ENCODE results near the gene SCD5. TPM values are rescaled to one million over a fixed set of nuclear protein-coding genes. Genes with fewer than 3 reads are reported as not detected.

The SCD5 gene
- total RNA-seq, 1 donor, result 1.0 TPM

DNA sequence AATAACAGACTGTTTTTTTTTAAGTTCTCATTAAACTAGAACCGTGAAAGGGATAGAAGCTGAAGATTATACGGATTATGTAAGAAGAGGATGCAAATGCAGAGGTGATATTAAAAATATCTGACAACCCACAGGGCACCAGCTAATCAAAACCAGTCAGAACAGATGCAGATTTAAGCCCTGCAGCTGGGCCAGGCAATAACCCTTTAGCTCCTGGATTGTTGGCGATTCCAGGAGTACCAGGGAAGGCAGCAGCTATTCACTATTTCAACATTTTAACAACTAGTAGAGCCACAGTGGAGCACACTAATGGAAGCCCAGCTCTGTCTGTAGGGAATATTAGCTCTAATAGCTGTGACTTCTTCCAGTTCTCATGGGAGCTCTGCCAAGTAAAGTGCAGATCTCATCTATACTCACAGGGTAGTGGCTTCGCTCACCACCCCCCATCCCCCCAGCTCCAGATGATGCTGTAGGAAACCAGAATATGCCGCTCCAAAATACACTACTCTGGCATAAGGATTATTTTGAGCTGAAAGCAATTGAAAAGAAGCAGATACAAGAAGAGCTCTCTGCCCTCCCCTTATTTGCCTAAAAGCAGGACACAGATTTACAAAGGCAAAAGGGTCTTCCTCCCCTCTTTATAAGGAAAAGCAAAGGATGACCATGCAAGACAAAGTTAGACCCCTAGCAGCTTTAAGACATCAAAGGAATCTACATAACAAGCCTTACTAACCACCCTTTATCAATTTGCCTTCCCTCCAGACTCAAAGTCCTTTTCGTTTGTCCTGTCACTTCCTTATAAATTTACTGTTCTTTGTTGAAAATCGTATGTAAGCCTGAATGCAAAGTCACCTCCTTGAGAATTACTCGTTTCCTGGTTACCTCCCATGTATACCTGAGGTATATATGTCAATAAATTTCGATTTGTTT, 13.7 kb downstream of the SCD5 start:
- no peak overlapping the region for H3K4me3 ChIP-seq (ENCODE audit: low read length)
- no peaks in the 10 kb centered on the region for H3K9me3 ChIP-seq (ENCODE audit: low read depth, low read length)
- no peaks in the 10 kb centered on the region for H3K27me3 ChIP-seq (ENCODE audit: insufficient read depth, low read length)
- H3K4me1 ChIP-seq (ENCODE audit: insufficient read depth, low read length), result peaks cover 4% of the 10 kb centered on the region

DNA sequence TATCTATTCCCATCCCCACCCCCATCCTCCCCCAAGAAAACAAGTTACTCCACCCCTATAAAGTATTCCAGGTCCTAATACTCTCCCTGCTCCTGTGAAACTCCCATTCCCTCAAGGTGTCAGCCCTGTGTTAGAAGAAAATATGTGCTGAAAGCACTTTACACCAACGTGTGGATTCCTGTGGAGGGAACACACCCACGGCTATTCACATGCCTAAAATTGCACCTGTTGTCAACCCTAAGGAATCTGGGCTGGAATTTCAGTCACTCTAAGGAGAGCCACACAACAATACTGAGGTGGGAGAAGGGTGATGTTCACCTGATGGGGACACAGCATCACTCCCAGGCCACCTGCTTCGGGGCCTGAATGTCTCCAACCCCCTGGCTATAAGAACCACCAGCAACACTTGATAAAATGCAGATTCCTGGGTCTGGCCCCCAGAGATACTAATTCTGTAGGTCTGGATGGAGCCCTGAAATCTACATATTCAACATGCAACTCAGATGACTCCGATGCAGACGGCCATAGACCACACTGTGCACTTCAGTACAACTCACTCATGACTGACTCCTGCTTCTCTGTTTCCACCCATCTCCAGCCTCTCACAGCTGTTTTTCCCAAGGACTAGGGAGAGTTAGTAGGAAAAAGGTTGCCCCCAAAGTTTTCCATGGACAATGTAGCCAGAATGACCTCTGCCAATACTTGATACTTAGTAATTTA, 15.8 kb downstream of the SCD5 start:
- Histone ChIP-seq H3K9me3 (ENCODE audit: low read depth, low read length) (no peaks in the 10 kb centered on the region), H3K4me3 (ENCODE audit: low read length) (no peak overlapping the region), H3K27me3 (ENCODE audit: insufficient read depth, low read length) (no peaks in the 10 kb centered on the region), H3K4me1 (ENCODE audit: insufficient read depth, low read length) (peaks cover 4% of the 10 kb centered on the region)

DNA sequence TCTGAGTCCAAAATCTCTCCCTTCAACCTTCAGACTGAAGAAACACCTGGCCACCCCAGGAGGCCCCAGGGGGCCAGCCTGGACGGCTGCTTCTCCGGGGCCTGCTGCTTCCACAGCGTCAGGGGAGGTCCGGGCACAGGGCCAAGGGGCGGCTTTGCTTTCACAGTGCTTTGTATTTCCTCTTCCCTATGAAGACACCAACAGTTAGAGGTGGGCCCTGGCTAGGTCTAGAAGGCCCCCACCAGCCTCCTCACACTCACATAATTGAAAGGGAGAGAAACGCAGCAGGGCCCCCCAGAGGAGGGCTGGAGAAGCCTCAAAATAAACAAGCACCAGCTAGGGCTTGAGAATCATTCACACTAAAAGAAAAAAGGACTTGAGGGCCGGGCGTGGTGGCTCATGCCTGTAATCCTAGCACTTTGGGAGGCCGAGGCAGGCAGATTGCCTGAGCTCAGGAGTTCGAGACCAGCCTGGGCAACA, 17.8 kb downstream of the SCD5 start:
- H3K4me3 ChIP-seq (ENCODE audit: low read length), result no peak overlapping the region
- no peaks in the 10 kb centered on the region for H3K27me3 ChIP-seq (ENCODE audit: insufficient read depth, low read length)
- no peaks in the 10 kb centered on the region for H3K9me3 ChIP-seq (ENCODE audit: low read depth, low read length)
- H3K4me1 ChIP-seq (ENCODE audit: insufficient read depth, low read length), result peaks cover 4% of the 10 kb centered on the region

DNA sequence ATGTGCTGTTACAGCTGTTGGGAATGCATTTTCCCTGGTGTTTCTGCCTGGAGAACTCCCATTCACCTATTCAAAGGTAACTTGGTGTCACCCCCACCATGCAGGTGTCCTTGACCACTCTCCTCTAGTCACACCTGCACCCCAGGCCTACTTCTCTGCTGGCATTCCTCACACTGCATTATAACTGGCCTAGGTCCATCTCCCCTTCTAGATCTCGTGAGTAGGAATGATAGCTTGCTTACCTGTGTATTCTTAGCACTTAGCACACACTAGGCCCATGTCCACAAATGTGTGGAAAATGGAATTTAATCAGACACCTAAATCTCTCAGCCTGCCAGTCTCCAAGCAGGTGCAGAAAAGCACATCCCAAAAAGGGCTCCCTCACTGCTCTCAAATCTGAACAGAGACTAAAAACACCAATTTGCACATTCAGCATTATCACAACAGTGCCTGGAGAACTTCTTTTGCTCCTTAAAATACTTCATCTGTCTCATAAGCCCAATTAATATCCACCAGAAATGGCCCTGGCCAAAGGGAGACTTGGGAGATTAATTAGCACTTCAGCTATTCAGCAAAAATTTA, 18.3 kb downstream of the SCD5 start:
- H3K4me1 ChIP-seq (ENCODE audit: insufficient read depth, low read length), result peaks cover 4% of the 10 kb centered on the region
- H3K9me3 ChIP-seq (ENCODE audit: low read depth, low read length), result no peaks in the 10 kb centered on the region
- no peaks in the 10 kb centered on the region for H3K27me3 ChIP-seq (ENCODE audit: insufficient read depth, low read length)
- H3K4me3 ChIP-seq (ENCODE audit: low read length), result no peak overlapping the region

DNA sequence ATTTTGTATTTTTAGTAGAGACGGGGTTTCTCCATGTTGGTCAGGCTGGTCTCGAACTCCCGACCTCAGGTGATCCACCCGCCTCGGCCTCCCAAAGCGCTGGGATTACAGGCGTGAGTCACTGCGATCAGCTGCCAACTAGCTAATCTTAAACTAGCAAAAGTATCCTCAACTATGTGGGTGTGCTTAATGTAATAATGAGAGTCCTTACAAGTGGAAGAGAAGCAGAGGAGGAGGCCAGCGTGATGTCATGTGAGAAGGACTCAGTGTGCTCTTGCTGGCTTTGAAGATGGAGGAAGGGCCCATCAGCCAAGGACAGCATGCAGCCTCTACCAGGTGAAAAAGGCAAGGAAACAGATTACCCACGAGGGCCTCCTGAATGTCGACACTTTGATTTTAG, 19.6 kb downstream of the SCD5 start:
- Histone ChIP-seq H3K9me3 (ENCODE audit: low read depth, low read length) (no peaks in the 10 kb centered on the region), H3K4me3 (ENCODE audit: low read length) (no peak overlapping the region), H3K4me1 (ENCODE audit: insufficient read depth, low read length) (peaks cover 4% of the 10 kb centered on the region), H3K27me3 (ENCODE audit: insufficient read depth, low read length) (no peaks in the 10 kb centered on the region)

- Histone ChIP-seq H3K4me1 (ENCODE audit: insufficient read depth, low read length) (peaks cover 4% of the 10 kb centered on the region), H3K27me3 (ENCODE audit: insufficient read depth, low read length) (no peaks in the 10 kb centered on the region), H3K9me3 (ENCODE audit: low read depth, low read length) (no peaks in the 10 kb centered on the region), H3K4me3 (ENCODE audit: low read length) (no peak overlapping the region)
Measured at GRCh38 chr4:82777857-82778525, 20.6 kb downstream of the SCD5 start.

- H3K27me3 ChIP-seq (ENCODE audit: insufficient read depth, low read length), result no peaks in the 10 kb centered on the region
- no peaks in the 10 kb centered on the region for H3K9me3 ChIP-seq (ENCODE audit: low read depth, low read length)
- H3K4me1 ChIP-seq (ENCODE audit: insufficient read depth, low read length), result peaks cover 4% of the 10 kb centered on the region
- no peak overlapping the region for H3K4me3 ChIP-seq (ENCODE audit: low read length)
Measured at GRCh38 chr4:82776925-82777542, 21.6 kb downstream of the SCD5 start.

DNA sequence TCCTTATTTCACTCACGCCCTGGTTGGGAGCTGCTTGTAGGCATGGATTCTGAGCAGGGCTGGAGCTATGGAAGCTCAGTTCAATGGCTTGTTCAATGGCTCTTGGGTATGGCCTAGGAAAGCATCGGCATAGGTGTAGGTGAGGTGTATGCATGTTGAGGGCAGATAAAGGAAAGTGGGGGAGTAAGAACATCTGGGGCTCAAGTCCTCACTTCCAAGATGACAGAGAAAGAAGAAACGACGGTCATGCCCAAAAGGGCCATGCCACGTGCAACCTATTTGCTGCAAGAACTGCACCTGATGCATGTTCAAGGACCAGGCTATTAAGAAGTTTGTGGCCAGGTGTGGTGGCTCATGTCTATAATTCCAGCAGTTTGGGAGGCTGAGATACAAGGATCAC, 23.4 kb downstream of the SCD5 start:
- no peaks in the 10 kb centered on the region for H3K4me1 ChIP-seq (ENCODE audit: insufficient read depth, low read length)
- H3K4me3 ChIP-seq (ENCODE audit: low read length), result no peak overlapping the region
- no peaks in the 10 kb centered on the region for H3K9me3 ChIP-seq (ENCODE audit: low read depth, low read length)
- H3K27me3 ChIP-seq (ENCODE audit: insufficient read depth, low read length), result no peaks in the 10 kb centered on the region

DNA sequence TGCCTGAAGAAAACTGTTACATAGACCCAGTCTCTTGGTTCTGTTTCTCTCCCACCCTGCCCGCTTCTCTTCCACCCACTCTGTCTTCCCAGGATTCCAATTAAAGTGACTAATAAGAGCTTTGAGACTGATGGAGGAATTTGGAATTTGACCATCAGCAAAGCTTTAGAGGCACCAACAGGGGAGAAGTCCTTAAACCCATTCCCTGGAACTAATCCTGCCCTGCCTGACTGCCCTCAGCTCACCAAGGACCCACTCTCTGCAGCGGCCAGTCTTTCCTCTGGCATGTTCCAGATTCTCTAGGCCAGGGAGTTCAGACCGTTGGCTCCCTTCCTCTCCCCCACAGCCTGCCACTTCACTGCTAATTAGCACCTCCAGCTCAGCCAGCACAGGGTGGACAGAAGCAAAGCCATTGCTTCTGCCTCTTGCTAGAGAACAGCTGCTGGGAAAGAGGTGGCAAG, 23.9 kb downstream of the SCD5 start:
- H3K4me1 ChIP-seq (ENCODE audit: insufficient read depth, low read length), result no peaks in the 10 kb centered on the region
- no peaks in the 10 kb centered on the region for H3K27me3 ChIP-seq (ENCODE audit: insufficient read depth, low read length)
- no peak overlapping the region for H3K4me3 ChIP-seq (ENCODE audit: low read length)
- no peaks in the 10 kb centered on the region for H3K9me3 ChIP-seq (ENCODE audit: low read depth, low read length)

DNA sequence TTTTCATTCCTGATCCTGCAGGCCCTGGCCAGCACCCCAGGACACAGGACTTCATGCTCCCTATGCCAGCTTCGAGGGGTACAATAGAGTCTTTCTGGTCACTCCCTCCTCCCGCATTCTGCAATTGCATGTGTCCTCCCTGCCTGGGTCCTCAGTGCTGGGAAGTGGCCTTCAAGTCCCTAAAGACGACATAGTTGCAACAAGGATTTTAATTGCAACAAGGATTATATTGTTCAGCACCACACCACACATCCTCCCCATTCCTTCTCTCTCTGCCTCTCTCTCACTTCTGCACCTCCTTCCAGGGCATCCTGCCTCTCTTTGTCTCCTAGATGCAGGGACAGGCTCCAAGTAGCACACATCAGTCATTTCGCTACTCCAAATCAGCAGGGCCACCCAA, 25.5 kb downstream of the SCD5 start:
- Histone ChIP-seq H3K27me3 (ENCODE audit: insufficient read depth, low read length) (no peaks in the 10 kb centered on the region), H3K9me3 (ENCODE audit: low read depth, low read length) (no peaks in the 10 kb centered on the region), H3K4me1 (ENCODE audit: insufficient read depth, low read length) (no peaks in the 10 kb centered on the region), H3K4me3 (ENCODE audit: low read length) (no peak overlapping the region)

DNA sequence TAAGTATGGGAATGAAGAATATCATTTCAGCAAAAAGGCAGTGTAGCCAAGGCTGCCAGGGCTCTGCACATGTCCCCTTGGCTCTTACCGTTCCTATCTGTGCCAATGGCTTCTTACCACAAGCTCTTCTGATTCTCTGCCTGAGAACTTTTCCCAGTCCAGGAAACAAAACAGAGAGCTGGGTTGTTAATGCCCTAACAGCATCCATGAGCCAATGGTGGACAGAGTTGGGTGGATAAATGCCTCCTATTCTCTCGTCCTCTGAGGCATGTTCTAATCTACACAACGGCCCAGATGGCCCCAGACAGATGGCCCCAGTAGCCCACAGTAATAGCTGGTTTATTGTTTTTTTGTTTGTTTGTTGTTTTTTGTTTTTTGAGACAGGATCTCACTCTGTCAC, 28.0 kb downstream of the SCD5 start:
- Histone ChIP-seq H3K4me1 (ENCODE audit: insufficient read depth, low read length) (no peaks in the 10 kb centered on the region), H3K9me3 (ENCODE audit: low read depth, low read length) (no peaks in the 10 kb centered on the region), H3K4me3 (ENCODE audit: low read length) (no peak overlapping the region), H3K27me3 (ENCODE audit: insufficient read depth, low read length) (no peaks in the 10 kb centered on the region)

DNA sequence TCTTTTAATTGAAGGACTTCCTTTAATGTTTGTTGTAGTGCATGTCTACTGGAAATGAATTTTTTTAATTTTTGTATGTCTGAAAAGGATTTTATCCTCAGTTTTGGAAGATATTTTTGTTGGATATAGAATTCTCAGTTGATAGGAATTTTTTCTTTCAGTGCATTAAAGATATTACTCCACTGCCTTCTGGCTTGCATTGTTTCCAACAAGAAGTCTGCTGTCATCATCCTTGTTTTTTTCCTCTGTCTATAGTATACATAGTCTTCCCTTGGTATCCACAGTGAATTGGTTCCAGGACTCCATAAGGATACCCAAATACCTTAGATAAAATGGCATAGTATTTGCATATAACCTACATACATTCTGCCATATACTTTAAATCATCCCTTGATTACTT, 33.5 kb downstream of the SCD5 start:
- Histone ChIP-seq H3K4me1 (ENCODE audit: insufficient read depth, low read length) (no peaks in the 10 kb centered on the region), H3K4me3 (ENCODE audit: low read length) (no peak overlapping the region), H3K9me3 (ENCODE audit: low read depth, low read length) (peaks cover 7% of the 10 kb centered on the region), H3K27me3 (ENCODE audit: insufficient read depth, low read length) (no peaks in the 10 kb centered on the region)

DNA sequence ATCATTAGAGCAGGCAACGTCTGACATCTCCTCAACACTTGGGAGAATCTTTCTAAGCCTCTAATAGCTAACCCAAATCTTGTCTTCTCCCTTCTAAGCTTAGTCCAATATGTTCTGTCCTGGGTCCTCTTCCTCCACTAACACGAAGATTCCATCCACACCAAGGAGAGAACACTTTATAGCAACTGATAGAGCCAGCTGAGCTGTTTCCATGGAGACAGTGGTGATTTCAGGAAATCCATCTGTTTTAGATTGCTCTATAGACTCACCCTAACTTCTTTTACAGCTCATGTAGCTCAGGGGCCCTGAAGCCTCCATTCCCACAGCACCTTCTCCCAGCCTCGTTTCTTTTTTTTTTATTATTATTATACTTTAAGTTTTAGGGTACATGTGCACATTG, 37.4 kb downstream of the SCD5 start:
- H3K4me3 ChIP-seq (ENCODE audit: low read length), result no peak overlapping the region
- peaks cover 7% of the 10 kb centered on the region for H3K9me3 ChIP-seq (ENCODE audit: low read depth, low read length)
- no peaks in the 10 kb centered on the region for H3K27me3 ChIP-seq (ENCODE audit: insufficient read depth, low read length)
- H3K4me1 ChIP-seq (ENCODE audit: insufficient read depth, low read length), result no peaks in the 10 kb centered on the region

Data from mononuclear cell (primary cell).